Measurements from ENCODE around the gene CLIC1.

The CLIC1 gene

GRCh38 chr6:31768363-31769257 is 32.3 kb upstream of the CLIC1 start:
- DNase-seq, result no peak

DNA sequence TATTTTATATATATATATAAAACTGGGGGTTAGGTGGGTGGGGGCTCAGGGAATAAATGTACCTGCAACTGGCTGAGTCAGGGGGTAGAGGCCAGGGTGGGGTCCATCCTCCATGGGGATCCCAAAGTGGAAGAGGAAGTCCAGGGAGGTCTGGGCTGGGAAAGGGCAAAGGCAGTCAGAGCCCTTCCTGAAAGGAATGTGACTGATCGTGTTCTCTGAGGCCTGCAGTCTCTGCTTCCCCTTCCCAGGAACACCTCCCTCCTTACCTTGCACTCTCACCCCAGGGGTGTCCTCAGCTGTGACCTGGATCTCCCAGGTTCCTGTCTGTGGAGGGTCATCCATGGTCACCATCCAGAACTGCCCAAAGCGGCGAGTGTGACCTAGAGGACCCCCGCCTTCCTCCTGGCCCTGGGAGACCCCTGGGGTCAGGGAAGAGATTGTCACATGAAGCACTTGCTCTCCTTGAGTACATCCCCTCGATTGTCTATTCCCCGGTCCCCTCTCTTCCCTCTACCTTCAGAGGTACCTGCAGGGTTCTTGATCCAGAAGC is 30.8 kb upstream of the CLIC1 start:
- no peak for DNase-seq

GRCh38 chr6:31765910-31766794 is 29.8 kb upstream of the CLIC1 start:
- DNase-seq, result no peak

DNA sequence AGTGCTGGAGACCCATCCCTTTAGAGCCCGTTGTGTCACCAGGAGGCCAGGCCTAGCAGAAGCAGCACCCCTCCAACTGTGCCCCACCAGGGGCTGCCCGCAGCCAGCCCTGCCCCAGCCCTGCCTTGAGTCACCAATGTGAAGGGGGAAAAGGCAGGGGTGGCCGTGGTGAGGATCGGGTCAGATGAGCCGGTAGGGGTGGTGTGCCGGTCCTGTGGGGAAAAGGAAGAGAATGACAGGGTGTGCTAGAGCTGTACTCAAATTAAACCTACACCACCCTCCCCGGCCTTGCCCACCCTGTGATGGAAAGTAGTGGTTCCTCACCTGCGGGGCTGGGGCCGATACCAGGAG is 29.2 kb upstream of the CLIC1 start:
- no peak for DNase-seq

- DNase-seq, result no peak
These were observed 27.9 kb upstream of the CLIC1 start for GRCh38 chr6:31764198-31764597.

GRCh38 chr6:31763619-31763940 is 27.2 kb upstream of the CLIC1 start:
- no peak for DNase-seq

- no peak for DNase-seq
These were observed 26.7 kb upstream of the CLIC1 start for GRCh38 chr6:31762878-31763618.

- no peak for DNase-seq
These were observed 26.0 kb upstream of the CLIC1 start, which contains the start of gene SAPCD1 for GRCh38 chr6:31762356-31762755. TSS of gene SAPCD1 (plus strand) at chr6:31762656. CDS start at chr6:31763055, 399 bp downstream.

GRCh38 chr6:31761343-31761742 is 25.0 kb upstream of the CLIC1 start:
- no peak for DNase-seq

DNA sequence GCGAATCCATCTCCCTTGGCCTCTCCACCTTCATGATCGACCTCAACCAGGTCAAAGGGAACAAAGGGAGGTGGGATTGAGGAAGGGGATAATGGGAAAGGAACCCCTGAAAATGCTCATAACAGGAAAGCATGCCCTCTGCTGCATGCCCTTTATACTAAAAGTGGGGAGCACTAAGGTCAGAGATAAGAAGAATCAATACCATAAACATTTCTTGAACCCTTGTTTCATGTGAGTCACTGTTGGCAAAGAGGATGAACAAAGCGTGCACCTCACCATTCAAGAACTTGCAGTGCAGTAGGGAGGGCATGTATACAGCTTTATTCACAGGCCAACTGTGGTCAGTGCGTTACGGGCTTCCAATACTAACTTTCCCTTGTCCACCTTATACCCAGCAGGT is 24.5 kb upstream of the CLIC1 start:
- DNase-seq, result no peak

- no peak for DNase-seq
These were observed 22.0 kb upstream of the CLIC1 start for GRCh38 chr6:31758281-31758680.

GRCh38 chr6:31752739-31753319 is 16.5 kb upstream of the CLIC1 start:
- DNase-seq, result no peak

GRCh38 chr6:31750411-31751022 is 14.2 kb upstream of the CLIC1 start:
- no peak for DNase-seq

- DNase-seq, result no peak
These were observed 13.1 kb upstream of the CLIC1 start for GRCh38 chr6:31749301-31750036.

DNA sequence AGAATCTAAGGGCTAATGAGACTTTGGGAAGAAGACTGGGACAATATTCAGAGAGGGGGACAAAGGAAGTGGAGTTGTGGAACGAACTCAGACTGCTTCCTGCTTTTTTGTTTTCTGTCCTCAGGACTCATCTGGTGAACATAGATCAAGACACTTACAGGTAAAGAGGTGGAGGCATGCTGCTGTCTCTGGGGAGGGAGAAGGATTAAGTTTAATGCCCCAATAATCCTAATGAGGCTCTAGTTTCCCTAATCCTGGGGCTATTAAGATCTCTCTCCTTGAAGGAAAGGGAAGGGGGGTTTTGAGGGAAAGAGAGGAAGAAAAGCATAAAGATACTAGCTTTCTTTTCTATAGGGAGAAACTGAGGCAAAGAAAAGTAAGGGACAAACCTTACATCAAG is 8.1 kb upstream of the CLIC1 start:
- DNase-seq, result no peak

DNA sequence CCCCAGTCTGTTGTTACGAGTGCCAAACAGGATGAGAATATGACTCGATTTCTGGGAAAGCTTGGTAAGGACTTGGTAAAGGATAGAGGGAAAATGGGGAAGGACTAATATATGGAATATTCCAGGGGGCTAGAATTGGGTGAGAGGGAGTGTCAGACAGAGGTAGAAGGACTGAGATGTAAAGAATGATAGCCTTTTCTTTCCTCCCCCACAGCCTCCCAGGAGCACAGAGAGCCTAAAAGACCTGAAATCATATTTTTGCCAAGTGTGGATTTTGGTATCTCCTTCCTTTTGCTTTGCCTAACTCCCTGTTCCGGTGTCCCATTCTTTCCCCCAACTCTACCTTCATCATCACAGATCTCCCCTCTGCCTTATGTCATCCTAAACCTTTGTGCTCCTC is 6.6 kb upstream of the CLIC1 start:
- DNase-seq, result no peak

GRCh38 chr6:31741815-31742214 is 5.5 kb upstream of the CLIC1 start:
- DNase-seq, result no peak

DNA sequence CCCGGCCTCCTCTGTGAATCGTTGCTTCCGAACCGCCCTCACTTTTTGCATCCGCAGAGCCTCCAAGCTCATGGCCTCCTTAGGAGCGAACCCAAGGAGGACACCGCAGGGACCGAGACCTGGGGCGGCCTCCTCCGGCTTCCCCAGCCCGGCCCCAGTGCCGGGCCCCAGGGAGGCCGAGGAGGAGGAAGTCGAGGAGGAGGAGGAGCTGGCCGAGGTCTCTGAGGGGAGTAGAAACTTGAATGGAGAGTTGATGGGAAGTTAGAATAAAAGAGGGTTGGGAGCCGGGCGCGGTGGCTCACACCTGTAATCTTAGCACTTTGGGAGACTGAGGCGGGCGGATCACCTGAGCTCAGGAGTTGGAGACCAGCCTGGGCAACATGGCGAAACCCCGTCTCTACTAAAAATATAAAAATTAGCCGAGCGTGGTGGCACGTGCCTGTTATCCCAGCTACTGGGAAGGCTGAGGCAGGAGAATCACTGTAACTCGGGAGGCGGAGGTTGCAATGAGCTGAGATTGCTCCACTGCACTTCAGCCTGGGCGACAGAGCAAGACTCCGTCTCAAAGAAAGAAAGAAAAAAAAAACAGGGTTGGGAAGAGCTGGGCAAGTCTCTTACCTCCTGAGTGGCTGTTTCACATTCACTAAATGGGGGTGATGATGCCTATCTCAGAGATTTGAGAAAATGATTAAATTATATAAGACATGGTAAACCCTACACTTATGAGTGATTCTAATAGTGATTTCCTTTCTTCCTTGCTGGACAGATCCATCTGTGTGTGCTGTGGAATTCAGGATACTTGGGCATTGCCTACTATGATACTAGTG is 4.3 kb upstream of the CLIC1 start:
- no peak for DNase-seq

DNA sequence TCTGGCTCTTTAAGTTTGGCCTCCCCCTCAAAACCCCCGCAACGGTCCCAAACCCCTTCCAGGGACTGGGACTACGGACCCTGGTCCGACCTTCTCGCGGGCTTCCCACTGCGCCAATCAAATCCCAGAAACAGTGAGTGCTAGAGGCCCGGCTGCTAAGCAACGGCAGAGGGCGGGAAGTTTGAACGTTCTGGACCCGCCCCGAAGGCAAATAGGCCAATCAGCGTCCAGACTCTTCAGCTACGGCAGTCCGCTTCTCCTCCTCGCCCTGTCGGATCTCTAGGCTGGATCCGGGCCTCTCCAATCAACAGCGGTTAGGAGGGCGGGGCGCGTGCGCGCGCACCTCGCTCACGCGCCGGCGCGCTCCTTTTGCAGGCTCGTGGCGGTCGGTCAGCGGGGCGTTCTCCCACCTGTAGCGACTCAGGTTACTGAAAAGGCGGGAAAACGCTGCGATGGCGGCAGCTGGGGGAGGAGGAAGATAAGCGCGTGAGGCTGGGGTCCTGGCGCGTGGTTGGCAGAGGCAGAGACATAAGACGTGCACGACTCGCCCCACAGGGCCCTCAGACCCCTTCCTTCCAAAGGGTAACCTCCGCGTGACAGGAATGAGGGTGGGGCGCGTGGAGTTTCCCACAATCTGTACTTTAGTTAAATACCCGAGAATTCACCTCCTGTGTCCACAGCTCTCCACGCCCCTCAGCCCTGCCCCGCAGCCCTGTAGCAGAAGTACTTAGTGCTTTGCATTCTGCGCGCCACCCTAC is 3.5 kb upstream of the CLIC1 start, which contains the start of gene MSH5:
TSS of gene MSH5 (plus strand) at position 367 of the 758 bp plus-strand sequence. CDS start 462 bp downstream, outside the sequence.
- peak; percentile 88 for DNase-seq
